Endodermal cell (in vitro differentiated cells): ENCODE data around the gene AEBP1. TPM values are rescaled to one million over a fixed set of nuclear protein-coding genes. Genes with fewer than 3 reads are reported as not detected.
A peak's percentile ranks its signal among the peaks of the same experiment; 100 is the strongest.

Source experiments
- DNase-seq: peaks from one replicate; pipeline ENCODE4 v3.0.0-alpha.2; 2017
- H3K27ac ChIP-seq: 2 replicates; pipeline ENCODE4 v1.5.1; 2013; ENCODE audit warnings: mild to moderate bottlenecking, low read depth, low read length, moderate library complexity
- H3K27me3 ChIP-seq: 2 replicates; pipeline ENCODE4 v1.6.1; 2013; ENCODE audit warnings: mild to moderate bottlenecking, low read length, moderate library complexity; ENCODE audit not compliant: insufficient read depth, control insufficient read depth, poor library complexity, severe bottlenecking
- H3K36me3 ChIP-seq: 2 replicates; pipeline ENCODE4 v1.7.0; 2013; ENCODE audit warnings: mild to moderate bottlenecking, low read length, moderate library complexity; ENCODE audit not compliant: control insufficient read depth, insufficient read depth
- H3K4me1 ChIP-seq: one replicate; pipeline ENCODE4 v1.7.0; 2013; ENCODE audit warnings: low read length; ENCODE audit not compliant: control insufficient read depth, insufficient read depth
- H3K4me3 ChIP-seq: 2 replicates; pipeline ENCODE4 v1.5.1; 2013; ENCODE audit warnings: mild to moderate bottlenecking, low read length, moderate library complexity
- H3K9ac ChIP-seq: 2 replicates; pipeline ENCODE4 v1.6.1; 2013; ENCODE audit warnings: mild to moderate bottlenecking, low read length, moderate library complexity; ENCODE audit not compliant: poor library complexity, severe bottlenecking; ENCODE audit errors: extremely low read depth
- H3K9me3 ChIP-seq: 2 replicates; pipeline ENCODE4 v1.6.1; 2013; ENCODE audit warnings: mild to moderate bottlenecking, low read length, moderate library complexity; ENCODE audit not compliant: control insufficient read depth
- H3K27ac Mint-ChIP-seq: 2 replicates; pipeline ENCODE4 v1.8.0; 2020; ENCODE audit warnings: mixed read lengths
- H3K27me3 Mint-ChIP-seq: 2 replicates; pipeline ENCODE4 v1.8.0; 2021; ENCODE audit warnings: mild to moderate bottlenecking, mixed read lengths; ENCODE audit not compliant: insufficient read depth
- H3K36me3 Mint-ChIP-seq: 2 replicates; pipeline ENCODE4 v1.8.0; 2020; ENCODE audit warnings: low read depth, mixed read lengths
- H3K4me1 Mint-ChIP-seq: 2 replicates; pipeline ENCODE4 v1.8.0; 2020; ENCODE audit warnings: mixed read lengths
- H3K4me3 Mint-ChIP-seq: 2 replicates; pipeline ENCODE4 v1.8.0; 2020; ENCODE audit warnings: mild to moderate bottlenecking, moderate library complexity, mixed read lengths
- H3K9me3 Mint-ChIP-seq: 2 replicates; pipeline ENCODE4 v1.8.0; 2020; ENCODE audit warnings: mild to moderate bottlenecking, mixed read lengths
- WGBS, 2 experiments: methylation state at CpG; one replicate each; pipeline versions ENCODE4 v1.1.5 to v1.1.7; 2013; ENCODE audit warnings: missing lambda C conversion rate in 2 of 2, mixed read lengths in 1 of 2; ENCODE audit not compliant: insufficient coverage in 1 of 2, insufficient read length in 1 of 2; 5-methylcytosine and 5-hydroxymethylcytosine counted together
- total RNA-seq, 2 donors: library from RNA; stranded (reverse); fragmentation: NEBNext Ultra II Directional in 1 of 2; extraction: Animal tissue kit (Norgen Biotek cat#: 25700) in 1 of 2; gene quantifications; 2 replicates in 1 of 2; 3 replicates in 1 of 2; pipeline ENCODE4 v1.2.1, GENCODE V29; 2021
- TF ChIP-seq, protein P1 (sequence below): fragments of 200-600 bp; sonication (generic); conservative IDR thresholded peaks from 2 replicates; pipeline ENCODE4 v1.5.0; 2021; ENCODE audit warnings: antibody characterized with exemption, mild to moderate bottlenecking

AEBP1 gene
- total RNA-seq, 2 donors from 2014 or later = 55.2 to 65.8 TPM

DNA sequence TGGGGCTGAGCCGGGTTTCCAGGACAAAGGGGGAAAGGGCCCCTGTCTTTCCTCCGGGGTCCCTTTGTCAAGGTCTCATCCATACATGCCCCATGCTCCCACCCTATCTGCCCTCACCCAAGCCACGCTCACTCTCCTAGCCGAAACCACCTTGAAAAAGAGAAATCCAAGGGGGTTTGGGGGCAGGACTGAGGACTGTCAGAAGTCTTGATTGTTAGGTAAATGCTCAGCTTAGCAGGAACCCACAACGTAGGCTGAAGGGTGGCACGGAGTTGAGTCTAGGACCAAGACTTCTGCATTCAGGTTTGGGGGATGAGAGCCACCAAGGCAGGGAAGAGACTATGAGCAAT lies 38.1 kb upstream of the AEBP1 start:
- peaks cover 10% of the 10 kb centered on the region for H3K4me1 ChIP-seq
- no peak overlapping the region for H3K9ac ChIP-seq
- WGBS, 2 experiments = 67 to 80% methylated on average over 3 to 6 of the region's 6 CpGs
- Mint-ChIP-seq H3K9me3 (no peaks in the 10 kb centered on the region), H3K27me3 (peaks cover 23% of the 10 kb centered on the region), H3K27ac (no peak overlapping the region), H3K36me3 (peaks cover 6% of the 10 kb centered on the region), H3K4me1 (peaks cover 3% of the 10 kb centered on the region), H3K4me3 (no peak overlapping the region)
- H3K27ac ChIP-seq = peak overlapping the region; percentile 69
- TF ChIP-seq, protein P1, sequence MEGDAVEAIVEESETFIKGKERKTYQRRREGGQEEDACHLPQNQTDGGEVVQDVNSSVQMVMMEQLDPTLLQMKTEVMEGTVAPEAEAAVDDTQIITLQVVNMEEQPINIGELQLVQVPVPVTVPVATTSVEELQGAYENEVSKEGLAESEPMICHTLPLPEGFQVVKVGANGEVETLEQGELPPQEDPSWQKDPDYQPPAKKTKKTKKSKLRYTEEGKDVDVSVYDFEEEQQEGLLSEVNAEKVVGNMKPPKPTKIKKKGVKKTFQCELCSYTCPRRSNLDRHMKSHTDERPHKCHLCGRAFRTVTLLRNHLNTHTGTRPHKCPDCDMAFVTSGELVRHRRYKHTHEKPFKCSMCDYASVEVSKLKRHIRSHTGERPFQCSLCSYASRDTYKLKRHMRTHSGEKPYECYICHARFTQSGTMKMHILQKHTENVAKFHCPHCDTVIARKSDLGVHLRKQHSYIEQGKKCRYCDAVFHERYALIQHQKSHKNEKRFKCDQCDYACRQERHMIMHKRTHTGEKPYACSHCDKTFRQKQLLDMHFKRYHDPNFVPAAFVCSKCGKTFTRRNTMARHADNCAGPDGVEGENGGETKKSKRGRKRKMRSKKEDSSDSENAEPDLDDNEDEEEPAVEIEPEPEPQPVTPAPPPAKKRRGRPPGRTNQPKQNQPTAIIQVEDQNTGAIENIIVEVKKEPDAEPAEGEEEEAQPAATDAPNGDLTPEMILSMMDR = no peak
- peaks cover 4% of the 10 kb centered on the region for H3K36me3 ChIP-seq
- DNase-seq = no peak
- H3K4me3 ChIP-seq = no peak overlapping the region
- peaks cover 10% of the 10 kb centered on the region for H3K27me3 ChIP-seq
- H3K9me3 ChIP-seq = no peaks in the 10 kb centered on the region

DNA sequence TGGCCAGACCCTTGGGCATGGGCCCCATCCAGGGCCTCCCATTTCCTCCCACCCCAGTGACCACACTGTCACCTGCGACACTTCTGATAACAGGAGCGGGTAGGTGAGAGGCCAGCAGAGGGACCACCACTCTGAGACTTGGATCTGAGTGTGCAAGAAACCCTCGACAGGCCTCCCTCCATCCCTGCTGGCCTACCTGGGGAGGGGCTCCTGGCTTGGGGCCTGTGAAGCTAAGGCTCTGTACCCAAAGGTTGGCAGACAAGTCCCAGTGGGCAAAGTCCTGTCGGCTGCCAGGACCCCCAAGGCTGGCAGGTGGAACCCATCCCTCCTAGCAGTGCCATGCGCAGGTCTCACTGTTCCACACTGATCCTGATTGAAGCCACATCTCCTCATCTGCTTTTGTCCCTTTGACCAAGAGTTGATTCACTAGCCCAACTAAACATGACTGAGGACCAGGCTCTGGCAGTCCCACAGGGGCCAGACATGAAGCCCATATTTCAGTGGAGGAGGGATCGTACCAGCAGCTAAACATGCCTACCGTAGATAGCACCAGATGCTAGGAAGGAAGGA lies 37.6 kb upstream of the AEBP1 start:
- Histone ChIP-seq H3K9me3 (no peaks in the 10 kb centered on the region), H3K9ac (no peak overlapping the region), H3K36me3 (no peaks in the 10 kb centered on the region), H3K4me1 (peaks cover 10% of the 10 kb centered on the region), H3K27ac (no peak overlapping the region), H3K27me3 (peaks cover 10% of the 10 kb centered on the region), H3K4me3 (no peak overlapping the region)
- DNase-seq = no peak
- H3K27ac Mint-ChIP-seq = no peak overlapping the region
- H3K9me3 Mint-ChIP-seq = no peaks in the 10 kb centered on the region
- no peak overlapping the region for H3K4me3 Mint-ChIP-seq
- peaks cover 23% of the 10 kb centered on the region for H3K27me3 Mint-ChIP-seq
- WGBS, 2 experiments = 89 to 100% methylated on average over 3 to 7 of the region's 7 CpGs
- H3K36me3 Mint-ChIP-seq = peaks cover 4% of the 10 kb centered on the region
- TF ChIP-seq, protein P1 = no peak
- peaks cover 3% of the 10 kb centered on the region for H3K4me1 Mint-ChIP-seq

DNA sequence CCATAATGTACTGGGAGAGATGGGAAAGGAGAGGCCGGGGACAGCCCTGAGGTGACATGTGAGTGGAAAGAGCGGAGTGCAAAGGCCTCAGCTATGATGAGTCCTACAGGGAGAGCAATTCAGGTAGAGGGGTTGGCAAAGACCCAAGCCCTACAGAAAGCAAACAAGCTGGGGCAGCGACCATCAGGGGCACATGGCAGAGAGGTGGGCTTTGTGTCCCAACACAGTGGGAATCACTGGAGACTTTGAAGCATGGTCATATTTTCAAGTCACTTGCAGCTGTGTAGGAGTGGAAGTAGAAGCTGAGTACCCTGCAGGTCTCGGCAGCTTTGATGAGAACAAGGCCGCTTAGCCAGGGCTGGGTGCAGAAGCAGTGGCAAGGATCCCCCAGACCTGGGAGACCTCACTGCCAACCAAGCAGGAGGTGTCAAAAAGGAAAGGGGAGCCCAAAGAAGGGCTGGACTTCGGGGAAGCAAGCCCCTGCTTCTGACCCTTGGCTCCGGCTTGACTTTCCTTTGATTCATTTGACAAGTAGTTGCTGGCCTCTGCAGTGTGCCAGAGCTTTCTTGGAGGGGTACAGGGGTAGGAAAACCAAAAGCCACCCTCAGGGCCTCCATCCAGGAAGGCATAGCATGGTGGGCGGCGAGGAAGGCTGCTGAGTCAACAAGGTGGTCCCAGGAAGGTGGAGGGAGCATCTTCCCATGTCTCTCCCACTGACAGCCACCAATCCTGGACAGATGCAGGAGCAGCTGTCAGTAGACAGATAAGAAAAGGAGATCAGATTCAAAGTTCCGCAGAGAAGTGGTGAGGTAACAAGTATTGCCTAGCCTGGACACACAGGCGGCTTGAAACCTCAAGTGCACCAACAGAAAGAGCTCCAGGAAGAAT lies 36.8 kb upstream of the AEBP1 start:
- H3K27me3 Mint-ChIP-seq = peaks cover 23% of the 10 kb centered on the region
- WGBS, 2 experiments = 90 to 100% methylated on average over 7 to 11 of the region's 11 CpGs
- H3K27ac Mint-ChIP-seq = no peak overlapping the region

More for the DNA sequence above, 36.8 kb upstream of the AEBP1 start:
- H3K27ac ChIP-seq = no peak overlapping the region
- H3K36me3 Mint-ChIP-seq = peaks cover 4% of the 10 kb centered on the region
- H3K9ac ChIP-seq = no peak overlapping the region
- TF ChIP-seq, protein P1 = no peak
- no peak overlapping the region for H3K4me3 ChIP-seq
- no peaks in the 10 kb centered on the region for H3K9me3 Mint-ChIP-seq
- peaks cover 10% of the 10 kb centered on the region for H3K4me1 ChIP-seq
- no peaks in the 10 kb centered on the region for H3K9me3 ChIP-seq
- peaks cover 3% of the 10 kb centered on the region for H3K4me1 Mint-ChIP-seq
- peaks cover 10% of the 10 kb centered on the region for H3K27me3 ChIP-seq
- no peak overlapping the region for H3K4me3 Mint-ChIP-seq
- no peak for DNase-seq
- H3K36me3 ChIP-seq = peaks cover 3% of the 10 kb centered on the region
